ENCODE results near the gene COG6. TPM values are rescaled to one million over a fixed set of nuclear protein-coding genes. Genes with fewer than 3 reads are reported as not detected.
A peak's percentile ranks its signal among the peaks of the same experiment; 100 is the strongest.

The COG6 gene
- total and polyA plus RNA-seq, 2 donors (not counting 1 experiment from before 2014, with no cell fraction given): 28.9 to 44.8 TPM

DNA sequence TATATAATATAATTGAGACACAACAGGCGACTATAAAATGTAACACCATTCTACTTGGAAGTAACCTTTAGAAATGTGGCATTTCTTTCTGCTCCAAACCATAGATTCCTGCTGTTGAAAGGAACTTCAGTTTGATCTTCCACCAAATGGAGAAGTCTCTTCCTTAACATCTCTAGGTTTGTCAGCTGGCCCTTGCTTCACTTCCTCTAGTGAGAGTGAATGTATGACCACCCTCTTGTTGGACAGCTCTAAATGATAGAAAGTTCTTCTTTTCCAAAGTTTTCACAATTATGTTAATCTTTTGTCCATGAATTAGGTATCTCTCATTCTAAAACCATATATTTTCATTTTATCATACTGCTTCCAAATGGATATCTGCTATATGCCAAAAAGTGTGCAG, 13.8 kb upstream of the COG6 start:
- Histone ChIP-seq H3K9ac (ENCODE audit: insufficient read depth, low read length) (no peak overlapping the region), H3K9me3 (ENCODE audit: control insufficient read depth, insufficient read depth, low read depth, low read length) (no peaks in the 10 kb centered on the region), H3K4me1 (ENCODE audit: control insufficient read depth, extremely low read depth, insufficient read depth, low read length) (no peaks in the 10 kb centered on the region), H3K36me3 (ENCODE audit: control insufficient read depth, insufficient read depth, low read length) (no peaks in the 10 kb centered on the region), H3K4me3 (replicated peaks in 1 of 4; ENCODE audit: control extremely low read depth in 1 of 4, insufficient read depth in 1 of 4, low read depth in 3 of 4, low read length in 4 of 4) (no peak overlapping the region), H3K27me3 (ENCODE audit: control insufficient read depth, insufficient read depth, low read length) (no peaks in the 10 kb centered on the region), H3K79me2 (ENCODE audit: control insufficient read depth, insufficient read depth, low read length) (no peaks in the 10 kb centered on the region), H3K27ac (ENCODE audit: insufficient read depth, low read length) (no peak overlapping the region), H3K4me2 (ENCODE audit: extremely low read depth, insufficient read depth, low read length) (no peak overlapping the region), H4K20me1 (ENCODE audit: control insufficient read depth, extremely low read depth, insufficient read depth, low read length) (no peaks in the 10 kb centered on the region), H2AFZ (ENCODE audit: low read length) (no peak overlapping the region)
- no peak for DNase-seq (ENCODE audit: low read depth in 2 of 2)
- TF ChIP-seq, protein P1, sequence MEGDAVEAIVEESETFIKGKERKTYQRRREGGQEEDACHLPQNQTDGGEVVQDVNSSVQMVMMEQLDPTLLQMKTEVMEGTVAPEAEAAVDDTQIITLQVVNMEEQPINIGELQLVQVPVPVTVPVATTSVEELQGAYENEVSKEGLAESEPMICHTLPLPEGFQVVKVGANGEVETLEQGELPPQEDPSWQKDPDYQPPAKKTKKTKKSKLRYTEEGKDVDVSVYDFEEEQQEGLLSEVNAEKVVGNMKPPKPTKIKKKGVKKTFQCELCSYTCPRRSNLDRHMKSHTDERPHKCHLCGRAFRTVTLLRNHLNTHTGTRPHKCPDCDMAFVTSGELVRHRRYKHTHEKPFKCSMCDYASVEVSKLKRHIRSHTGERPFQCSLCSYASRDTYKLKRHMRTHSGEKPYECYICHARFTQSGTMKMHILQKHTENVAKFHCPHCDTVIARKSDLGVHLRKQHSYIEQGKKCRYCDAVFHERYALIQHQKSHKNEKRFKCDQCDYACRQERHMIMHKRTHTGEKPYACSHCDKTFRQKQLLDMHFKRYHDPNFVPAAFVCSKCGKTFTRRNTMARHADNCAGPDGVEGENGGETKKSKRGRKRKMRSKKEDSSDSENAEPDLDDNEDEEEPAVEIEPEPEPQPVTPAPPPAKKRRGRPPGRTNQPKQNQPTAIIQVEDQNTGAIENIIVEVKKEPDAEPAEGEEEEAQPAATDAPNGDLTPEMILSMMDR (conservative IDR thresholded peaks at IDR 0.05 in 1 of 2, IDR thresholded peaks at IDR 0.05 in 1 of 2; ENCODE audit: low read depth in 1 of 2, low read length in 2 of 2): no peak
- TF ChIP-seq EZH2 (IDR thresholded peaks at IDR 0.05; ENCODE audit: low read length, missing control alignments): no peak

DNA sequence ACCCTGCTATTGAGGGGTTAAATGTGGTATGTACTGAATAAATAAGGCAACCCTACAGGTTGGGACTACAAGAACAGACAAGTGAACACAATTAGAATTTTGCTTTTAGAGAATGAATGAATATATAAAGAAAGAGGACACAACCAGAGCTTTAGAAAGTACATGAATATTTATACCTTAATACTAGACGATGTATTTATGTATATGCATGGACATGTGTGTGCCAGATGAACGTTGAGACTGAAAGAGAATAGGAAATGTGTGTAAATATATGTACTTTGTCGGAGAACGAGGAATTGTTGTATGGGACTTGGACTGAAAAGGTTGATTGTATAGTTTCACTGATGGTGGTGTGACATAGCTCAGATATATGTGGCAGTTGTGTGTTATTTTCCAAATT, 9.3 kb upstream of the COG6 start:
- Histone ChIP-seq H3K4me2 (ENCODE audit: extremely low read depth, insufficient read depth, low read length) (no peak overlapping the region), H3K4me3 (replicated peaks in 1 of 4; ENCODE audit: control extremely low read depth in 1 of 4, insufficient read depth in 1 of 4, low read depth in 3 of 4, low read length in 4 of 4) (no peak overlapping the region), H3K36me3 (ENCODE audit: control insufficient read depth, insufficient read depth, low read length) (no peaks in the 10 kb centered on the region), H3K9me3 (ENCODE audit: control insufficient read depth, insufficient read depth, low read depth, low read length) (no peaks in the 10 kb centered on the region), H3K9ac (ENCODE audit: insufficient read depth, low read length) (no peak overlapping the region), H3K4me1 (ENCODE audit: control insufficient read depth, extremely low read depth, insufficient read depth, low read length) (no peaks in the 10 kb centered on the region), H3K27ac (ENCODE audit: insufficient read depth, low read length) (no peak overlapping the region), H3K27me3 (ENCODE audit: control insufficient read depth, insufficient read depth, low read length) (no peaks in the 10 kb centered on the region), H4K20me1 (ENCODE audit: control insufficient read depth, extremely low read depth, insufficient read depth, low read length) (no peaks in the 10 kb centered on the region), H2AFZ (ENCODE audit: low read length) (no peak overlapping the region), H3K79me2 (ENCODE audit: control insufficient read depth, insufficient read depth, low read length) (no peaks in the 10 kb centered on the region)
- no peak for TF ChIP-seq EZH2 (IDR thresholded peaks at IDR 0.05; ENCODE audit: low read length, missing control alignments)
- TF ChIP-seq, protein P1 (conservative IDR thresholded peaks at IDR 0.05 in 1 of 2, IDR thresholded peaks at IDR 0.05 in 1 of 2; ENCODE audit: low read depth in 1 of 2, low read length in 2 of 2): no peak
- no peak for DNase-seq (ENCODE audit: low read depth in 2 of 2)

DNA sequence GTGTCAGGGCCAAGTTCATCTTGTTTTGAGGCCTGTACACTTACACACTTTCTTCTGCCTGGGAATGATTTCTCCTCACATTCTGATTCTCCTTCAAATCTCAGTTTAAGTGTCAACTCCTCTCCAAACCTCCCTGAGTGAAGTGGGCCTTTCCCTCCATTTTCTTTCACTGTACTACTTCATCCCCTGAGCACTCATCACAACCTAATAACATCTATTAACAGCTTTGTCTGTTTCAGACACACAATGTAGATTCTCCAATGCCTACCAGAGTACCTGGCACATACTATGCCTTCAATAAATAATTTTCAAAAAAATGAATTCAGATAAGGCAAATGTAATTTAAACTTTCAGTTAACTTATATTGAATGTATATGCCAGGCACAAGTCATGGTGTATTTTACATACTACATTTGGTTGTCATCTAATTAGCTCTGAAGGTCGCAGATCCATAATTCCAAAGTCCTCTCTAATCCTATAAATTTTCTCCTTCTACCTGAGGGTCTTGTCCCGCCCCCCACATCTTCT, 357 bp upstream of the COG6 start:
- Histone ChIP-seq H3K27me3 (ENCODE audit: control insufficient read depth, insufficient read depth, low read length) (no peaks in the 10 kb centered on the region), H3K36me3 (ENCODE audit: control insufficient read depth, insufficient read depth, low read length) (no peaks in the 10 kb centered on the region), H3K4me1 (ENCODE audit: control insufficient read depth, extremely low read depth, insufficient read depth, low read length) (no peaks in the 10 kb centered on the region), H3K9ac (ENCODE audit: insufficient read depth, low read length) (no peak overlapping the region), H3K27ac (ENCODE audit: insufficient read depth, low read length) (no peak overlapping the region), H4K20me1 (ENCODE audit: control insufficient read depth, extremely low read depth, insufficient read depth, low read length) (no peaks in the 10 kb centered on the region), H3K9me3 (ENCODE audit: control insufficient read depth, insufficient read depth, low read depth, low read length) (no peaks in the 10 kb centered on the region), H3K4me2 (ENCODE audit: extremely low read depth, insufficient read depth, low read length) (peak overlapping the region; percentile 81), H3K79me2 (ENCODE audit: control insufficient read depth, insufficient read depth, low read length) (peaks cover 3% of the 10 kb centered on the region), H3K4me3 (replicated peaks in 1 of 4; ENCODE audit: control extremely low read depth in 1 of 4, insufficient read depth in 1 of 4, low read depth in 3 of 4, low read length in 4 of 4) (peak overlapping the region; percentile 80 to 94 (median 92)), H2AFZ (ENCODE audit: low read length) (peak overlapping the region; percentile 97)
- TF ChIP-seq EZH2 (IDR thresholded peaks at IDR 0.05; ENCODE audit: low read length, missing control alignments): no peak
- TF ChIP-seq, protein P1 (conservative IDR thresholded peaks at IDR 0.05 in 1 of 2, IDR thresholded peaks at IDR 0.05 in 1 of 2; ENCODE audit: low read depth in 1 of 2, low read length in 2 of 2): no peak
- no peak for DNase-seq (ENCODE audit: low read depth in 2 of 2)

Data from fibroblast of lung (primary cell).